Measurements from ENCODE around the gene SMIM8.
"Not testable (repeated sequence)": the region's sequence is repeated elsewhere in the genome, so short reads cannot be mapped to it uniquely, and the experiment has no call there.

SMIM8 gene

DNA sequence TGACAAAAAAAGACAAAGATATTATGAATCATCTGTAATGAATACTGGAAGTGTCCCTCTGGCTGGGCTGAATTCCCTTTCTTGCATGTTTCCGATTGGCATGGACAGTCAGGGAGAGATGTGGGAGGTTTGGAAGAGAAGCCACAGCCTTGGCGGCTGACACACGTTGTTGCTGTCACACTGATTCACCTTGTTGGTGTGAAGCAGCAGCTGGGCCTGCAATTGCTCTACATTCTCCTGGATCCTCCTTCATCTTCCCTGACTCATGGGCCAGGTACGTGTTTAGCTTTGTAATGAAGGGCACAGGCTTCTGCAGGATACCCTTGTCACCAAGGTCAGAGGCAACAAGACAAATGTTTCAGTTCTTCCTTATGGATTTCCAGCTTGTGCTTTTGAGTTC lies 13.4 kb upstream of the SMIM8 start:
- in situ Hi-C loops (cut with MboI; ENCODE audit: low sequenced_read_pairs, unreplicated experiment), result no loop called here
- TF ChIP-seq, protein P1, sequence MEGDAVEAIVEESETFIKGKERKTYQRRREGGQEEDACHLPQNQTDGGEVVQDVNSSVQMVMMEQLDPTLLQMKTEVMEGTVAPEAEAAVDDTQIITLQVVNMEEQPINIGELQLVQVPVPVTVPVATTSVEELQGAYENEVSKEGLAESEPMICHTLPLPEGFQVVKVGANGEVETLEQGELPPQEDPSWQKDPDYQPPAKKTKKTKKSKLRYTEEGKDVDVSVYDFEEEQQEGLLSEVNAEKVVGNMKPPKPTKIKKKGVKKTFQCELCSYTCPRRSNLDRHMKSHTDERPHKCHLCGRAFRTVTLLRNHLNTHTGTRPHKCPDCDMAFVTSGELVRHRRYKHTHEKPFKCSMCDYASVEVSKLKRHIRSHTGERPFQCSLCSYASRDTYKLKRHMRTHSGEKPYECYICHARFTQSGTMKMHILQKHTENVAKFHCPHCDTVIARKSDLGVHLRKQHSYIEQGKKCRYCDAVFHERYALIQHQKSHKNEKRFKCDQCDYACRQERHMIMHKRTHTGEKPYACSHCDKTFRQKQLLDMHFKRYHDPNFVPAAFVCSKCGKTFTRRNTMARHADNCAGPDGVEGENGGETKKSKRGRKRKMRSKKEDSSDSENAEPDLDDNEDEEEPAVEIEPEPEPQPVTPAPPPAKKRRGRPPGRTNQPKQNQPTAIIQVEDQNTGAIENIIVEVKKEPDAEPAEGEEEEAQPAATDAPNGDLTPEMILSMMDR (IDR thresholded peaks at IDR 0.05; ENCODE audit: borderline replicate concordance, control extremely low read depth, extremely low read depth, insufficient read depth, missing control alignments), result no peak
- no peak for DNase-seq (ENCODE audit: low spot score)

DNA sequence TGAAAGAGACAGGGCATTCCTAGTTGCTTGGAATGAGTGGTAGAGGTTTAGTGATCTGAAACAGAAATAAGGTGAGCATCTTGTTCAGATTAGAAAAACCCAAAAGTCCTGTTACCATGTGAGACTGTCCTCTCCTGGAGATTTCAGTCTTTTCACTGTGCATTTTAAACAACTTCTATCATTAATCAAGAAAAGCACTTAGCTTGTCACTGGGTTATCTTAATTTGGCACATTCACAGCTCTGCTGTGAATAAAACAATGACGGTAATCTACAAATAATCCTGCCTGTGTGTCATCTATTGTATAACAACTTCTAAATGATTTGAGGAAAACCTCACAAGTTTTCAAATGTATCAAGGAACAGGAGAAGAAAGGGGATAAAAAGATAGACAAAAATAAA lies 9.5 kb upstream of the SMIM8 start:
- no peak for DNase-seq (ENCODE audit: low spot score)
- TF ChIP-seq, protein P1 (IDR thresholded peaks at IDR 0.05; ENCODE audit: borderline replicate concordance, control extremely low read depth, extremely low read depth, insufficient read depth, missing control alignments), result no peak
- in situ Hi-C loops (cut with MboI; ENCODE audit: low sequenced_read_pairs, unreplicated experiment), result no loop called here

DNA sequence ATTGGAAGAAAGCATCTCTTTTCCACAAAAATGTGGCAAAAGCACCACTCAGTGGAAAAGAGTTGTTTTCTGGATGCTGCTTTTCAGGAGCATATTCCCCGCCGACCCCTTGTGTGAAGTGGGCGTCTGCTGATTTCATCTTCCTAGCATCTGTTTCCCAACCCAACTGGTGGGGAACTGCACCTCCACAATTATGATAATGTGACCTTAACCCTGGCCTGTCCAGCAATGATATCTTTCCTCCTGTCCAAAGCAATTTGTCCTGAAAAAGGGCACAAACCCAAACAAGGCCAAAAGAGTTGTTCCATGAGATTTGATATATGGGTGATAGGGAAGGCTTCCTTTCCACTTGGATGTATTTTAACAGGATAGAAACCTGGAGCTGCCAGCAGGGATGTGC lies 7.3 kb upstream of the SMIM8 start:
- no peak for DNase-seq (ENCODE audit: low spot score)
- TF ChIP-seq, protein P1 (IDR thresholded peaks at IDR 0.05; ENCODE audit: borderline replicate concordance, control extremely low read depth, extremely low read depth, insufficient read depth, missing control alignments), result no peak
- in situ Hi-C loops (cut with MboI; ENCODE audit: low sequenced_read_pairs, unreplicated experiment), result no loop called here

DNA sequence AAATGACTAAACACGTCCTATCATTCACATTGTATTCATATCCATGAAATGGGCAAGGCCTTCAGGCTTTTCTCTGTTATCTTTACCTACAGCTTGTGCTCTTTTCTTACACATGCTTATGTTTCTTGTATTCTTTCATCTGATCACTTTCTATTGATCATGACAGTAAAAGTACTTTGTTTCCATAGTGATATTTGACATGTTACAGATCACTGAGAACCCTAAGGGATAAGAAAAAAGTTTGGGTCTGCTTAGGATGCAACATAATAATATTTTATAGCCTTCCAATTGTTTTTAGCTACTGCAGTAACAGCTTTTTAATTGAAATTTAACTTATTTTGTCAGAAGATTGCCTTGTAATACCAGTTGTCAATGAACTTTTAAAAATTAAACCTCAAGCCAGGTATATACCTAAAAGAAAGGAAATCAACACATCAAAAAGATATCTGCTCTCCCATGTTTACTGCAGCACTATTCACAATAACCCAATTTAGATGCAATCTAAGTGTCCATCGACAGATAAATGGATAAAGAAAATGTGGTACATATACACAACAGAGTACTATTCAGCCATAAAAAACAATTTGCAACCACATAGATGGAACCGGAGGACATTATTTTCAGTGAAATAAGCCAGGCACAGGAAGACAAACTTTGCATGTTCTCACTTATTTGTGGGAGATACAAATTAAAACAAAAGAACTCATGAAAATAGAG lies 3.0 kb upstream of the SMIM8 start:
- TF ChIP-seq, protein P1 (IDR thresholded peaks at IDR 0.05; ENCODE audit: borderline replicate concordance, control extremely low read depth, extremely low read depth, insufficient read depth, missing control alignments), result no peak
- in situ Hi-C loops (cut with MboI; ENCODE audit: low sequenced_read_pairs, unreplicated experiment), result no loop called here
- no peak for DNase-seq (ENCODE audit: low spot score)

DNA sequence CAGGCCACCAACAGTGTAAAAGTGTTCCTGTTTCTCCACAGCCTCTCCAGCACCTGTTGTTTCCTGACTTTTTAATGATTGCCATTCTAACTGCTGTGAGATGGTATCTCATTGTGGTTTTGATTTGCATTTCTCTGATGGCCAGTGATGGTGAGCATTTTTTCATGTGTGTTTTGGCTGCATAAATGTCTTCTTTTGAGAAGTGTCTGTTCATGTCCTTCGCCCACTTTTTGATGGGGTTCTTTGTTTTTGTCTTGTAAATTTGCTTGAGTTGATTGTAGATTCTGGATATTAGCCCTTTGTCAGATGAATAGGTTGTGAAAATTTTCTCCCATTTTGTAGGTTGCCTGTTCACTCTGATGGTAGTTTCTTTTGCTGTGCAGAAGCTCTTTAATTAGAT lies 1.5 kb downstream of the SMIM8 start:
- in situ Hi-C loops (cut with MboI; ENCODE audit: low sequenced_read_pairs, unreplicated experiment); DNase-seq (ENCODE audit: low spot score): not testable (repeated sequence)

DNA sequence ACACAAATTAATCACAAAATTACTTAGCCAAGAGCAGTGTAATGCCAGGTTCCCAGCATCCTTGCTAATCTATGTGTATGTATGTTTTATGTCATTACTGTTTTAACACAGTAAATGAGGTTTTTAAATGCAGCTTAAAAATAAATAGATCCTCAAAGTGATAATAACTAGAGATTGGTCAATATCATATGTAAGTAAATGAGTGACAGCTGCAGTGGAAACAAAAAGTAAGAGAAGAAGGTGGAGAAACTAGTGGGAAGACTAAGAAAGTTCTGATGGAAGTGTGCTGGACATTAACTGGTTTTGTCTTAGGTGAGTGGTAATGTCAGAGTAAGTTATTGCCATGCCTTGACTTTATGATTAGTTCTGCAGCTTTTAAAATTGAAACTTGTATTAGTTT lies 8.6 kb downstream of the SMIM8 start:
- in situ Hi-C loops (cut with MboI; ENCODE audit: low sequenced_read_pairs, unreplicated experiment), result no loop called here

DNA sequence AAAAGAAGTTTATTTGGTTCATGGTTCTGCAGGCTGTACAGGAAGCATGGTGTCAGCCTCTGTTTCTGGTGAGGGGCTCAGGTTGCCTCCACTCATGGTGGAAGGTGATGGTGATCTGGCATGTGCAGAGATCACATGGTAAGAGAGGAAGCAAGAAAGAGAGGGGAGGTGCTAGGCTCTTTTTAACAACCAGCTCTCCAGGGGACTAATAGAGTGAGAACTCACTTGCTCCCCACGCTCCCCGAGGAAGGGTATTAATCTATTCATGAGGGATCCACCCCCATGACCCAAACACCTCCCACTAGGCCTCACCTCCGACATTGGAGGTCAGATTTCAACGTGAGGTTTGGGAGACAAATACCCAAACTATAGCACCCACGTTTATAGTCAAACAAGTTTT lies 10.6 kb downstream of the SMIM8 start:
- TF ChIP-seq, protein P1 (IDR thresholded peaks at IDR 0.05; ENCODE audit: borderline replicate concordance, control extremely low read depth, extremely low read depth, insufficient read depth, missing control alignments), result no peak
- DNase-seq (ENCODE audit: low spot score), result no peak
- in situ Hi-C loops (cut with MboI; ENCODE audit: low sequenced_read_pairs, unreplicated experiment), result no loop called here

More for the DNA sequence above, 8.6 kb downstream of the SMIM8 start:
- TF ChIP-seq, protein P1 (IDR thresholded peaks at IDR 0.05; ENCODE audit: borderline replicate concordance, control extremely low read depth, extremely low read depth, insufficient read depth, missing control alignments), result no peak
- no peak for DNase-seq (ENCODE audit: low spot score)
